Measurements from ENCODE around the gene GABRD. TPM values are rescaled to one million over a fixed set of nuclear protein-coding genes. Genes with fewer than 3 reads are reported as not detected.

Gene GABRD
- total and polyA plus RNA-seq, 10 of the 15 experiments (the other 5 are each of a cell fraction or from before 2014, with no cell fraction given) = not detected

DNA sequence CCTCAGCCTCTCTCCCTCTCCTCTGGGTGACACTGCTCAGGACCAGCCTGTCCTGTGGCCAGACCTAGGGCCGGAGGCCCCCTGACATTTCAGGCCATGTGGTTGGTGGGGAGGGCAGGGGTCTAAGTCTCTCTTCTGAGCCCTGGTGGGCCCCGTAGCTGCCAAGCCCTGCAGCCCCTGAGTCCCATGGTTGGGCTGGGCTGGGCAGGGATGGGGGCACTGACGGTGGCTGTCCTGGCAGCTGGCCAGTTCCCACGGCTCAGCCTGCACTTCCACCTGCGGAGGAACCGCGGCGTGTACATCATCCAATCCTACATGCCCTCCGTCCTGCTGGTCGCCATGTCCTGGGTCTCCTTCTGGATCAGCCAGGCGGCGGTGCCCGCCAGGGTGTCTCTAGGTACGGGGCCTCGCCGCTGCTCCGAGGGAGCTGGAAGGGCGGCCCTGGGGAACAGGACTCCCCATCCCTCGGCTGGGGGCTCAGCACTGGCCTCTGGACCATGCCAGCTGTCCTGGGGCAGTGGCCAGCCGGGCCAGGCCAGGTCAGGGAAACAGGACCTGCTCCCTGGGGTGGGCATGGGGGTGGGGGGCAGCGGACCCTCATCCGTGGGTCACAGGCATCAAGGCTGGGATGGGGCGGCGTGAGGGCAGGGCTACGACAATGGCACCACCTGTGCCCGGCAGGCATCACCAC lies 9.9 kb downstream of the GABRD start:
- Histone ChIP-seq H3K36me3 (ENCODE audit: control insufficient read depth in 2 of 2, insufficient read depth in 2 of 2, low read length in 1 of 2) (no peaks in the 10 kb centered on the region), H3K27me3 (replicated peaks in 1 of 2; ENCODE audit: control insufficient read depth in 2 of 2, insufficient read depth in 2 of 2, low read length in 1 of 2) (no peaks in the 10 kb centered on the region; a peak in 1 of 4 replicates), H4K20me1 (ENCODE audit: control insufficient read depth, insufficient read depth) (no peaks in the 10 kb centered on the region), H3K9me3 (replicated peaks; ENCODE audit: control insufficient read depth, insufficient read depth, low read length) (no peaks in the 10 kb centered on the region), H3K27ac (ENCODE audit: control insufficient read depth, insufficient read depth) (no peak overlapping the region), H3K4me3 (no peak overlapping the region), H3K4me1 (ENCODE audit: control insufficient read depth, insufficient read depth, low read length) (no peaks in the 10 kb centered on the region), H3K4me2 (ENCODE audit: control insufficient read depth, insufficient read depth) (no peak overlapping the region), H3K79me2 (ENCODE audit: control insufficient read depth, insufficient read depth, low read length) (no peaks in the 10 kb centered on the region), H3K9ac (ENCODE audit: control insufficient read depth, insufficient read depth, low read length) (no peak overlapping the region), H2AFZ (ENCODE audit: control insufficient read depth, low read depth, low read length) (no peak overlapping the region)
- no TSS peak for BruUV-seq (replicated peaks)
- ChIA-PET POLR2A (no interaction called here), RAD21 (ENCODE audit: unreplicated experiment) (no interaction called here), CTCF (no interaction called here), SMC1A (ENCODE audit: uncharacterized antibody, unreplicated experiment) (no interaction called here)
- intact Hi-C loops (cut with micrococcal nuclease; ENCODE audit: unreplicated experiment) (no loop called here), in situ Hi-C loops (cut with MboI) (no loop called here)
- FAIRE-seq (no peak), DNase-seq (ENCODE audit: low read depth, low spot score) (no peak), ATAC-seq (no peak)
- 62% methylated on average over 26 of the region's 26 CpGs for WGBS (ENCODE audit: insufficient coverage, insufficient replicate concordance, low lambda C conversion rate, missing lambda C conversion rate)
- TF ChIP-seq EP300 (IDR thresholded peaks at IDR 0.05; ENCODE audit: borderline replicate concordance in 1 of 2, control insufficient read depth in 1 of 2, low read depth in 2 of 2, low read length in 2 of 2) (no peak), ELK1 (IDR thresholded peaks at IDR 0.05; ENCODE audit: low read depth, low read length) (no peak), RAD51 (IDR thresholded peaks at IDR 0.05) (no peak), RBBP5 (conservative IDR thresholded peaks at IDR 0.05) (no peak), STAT3 (IDR thresholded peaks at IDR 0.05; ENCODE audit: low read depth, low read length) (no peak), SREBF2 (IDR thresholded peaks at IDR 0.05; ENCODE audit: low read length) (no peak), ZNF687 (IDR thresholded peaks at IDR 0.05) (no peak), NFIC (IDR thresholded peaks at IDR 0.05; ENCODE audit: low read depth, low read length) (no peak)

All from GM12878 (cell line).